ENCODE results near the gene ABCA5. TPM values are rescaled to one million over a fixed set of nuclear protein-coding genes. Genes with fewer than 3 reads are reported as not detected.
A peak's percentile ranks its signal among the peaks of the same experiment; 100 is the strongest.

ABCA5 gene
- polyA plus RNA-seq, 1 of the 3 experiments (the other 2 are of a cell fraction): 2.0 TPM

- Histone ChIP-seq H3K4me1 (ENCODE audit: control insufficient read depth in 1 of 2, insufficient read depth in 2 of 2, low read depth in 1 of 2, low read length in 1 of 2) (no peaks in the 10 kb centered on the region), H2AFZ (ENCODE audit: low read depth) (no peak overlapping the region), H3K9ac (no peak overlapping the region), H3K4me2 (no peak overlapping the region), H3K9me3 (peaks cover 8% of the 10 kb centered on the region; the same call in 1 of the 2 replicates), H3K79me2 (ENCODE audit: insufficient read depth) (no peaks in the 10 kb centered on the region), H3K27me3 (ENCODE audit: insufficient read depth) (no peaks in the 10 kb centered on the region), H4K20me1 (ENCODE audit: insufficient read depth) (no peaks in the 10 kb centered on the region), H3K36me3 (replicated peaks in 1 of 2; ENCODE audit: control insufficient read depth in 1 of 2, insufficient read depth in 2 of 2, low read length in 1 of 2) (no peaks in the 10 kb centered on the region), H3K27ac (ENCODE audit: low read depth in 2 of 2, low read length in 1 of 2) (no peak overlapping the region), H3K9me2 (no peaks in the 10 kb centered on the region), H3K4me3 (ENCODE audit: low read depth in 2 of 2, low read length in 1 of 2) (no peak overlapping the region; a peak in 1 of 4 replicates), H3F3A (replicated peaks; ENCODE audit: insufficient read depth) (no peaks in the 10 kb centered on the region)
- peak; percentile 61 for DNase-seq
- ChIA-PET CTCF (interaction anchor here (0.6 to 6.2 kb wide), 25 partner anchors 9 to 993 kb away, joined by 3 to 71 read pairs (median 3); no protein-coding TSS in a partner anchor), POLR2A (no interaction called here)
- WGBS (ENCODE audit: low lambda C conversion rate): 7% methylated on average over 1 of the region's 1 CpG
- no peak for TF ChIP-seq MXI1 (IDR thresholded peaks at IDR 0.05; ENCODE audit: low read depth, low read length)
- TF ChIP-seq PBX3 (IDR thresholded peaks at IDR 0.05): peak; percentile 30; the same call in 1 of the 2 replicates
- peak; percentile 94 for TF ChIP-seq SMC3 (IDR thresholded peaks at IDR 0.05; ENCODE audit: low read depth, low read length)
- peak; percentile 98 for TF ChIP-seq CTCF (IDR thresholded peaks at IDR 0.05)
- TF ChIP-seq NRF1 (IDR thresholded peaks at IDR 0.05; ENCODE audit: low read depth, low read length): 0 out of 2 replicates have a peak, but pooled peaks have one; percentile 5
- no peak for TF ChIP-seq FOXJ3 (CRISPR knock-in tag; IDR thresholded peaks at IDR 0.05)
- TF ChIP-seq RAD21 (IDR thresholded peaks at IDR 0.05; ENCODE audit: low read length): peak; percentile 97
Measured at GRCh38 chr17:69235338-69236058, 91.4 kb downstream of the ABCA5 start.

DNA sequence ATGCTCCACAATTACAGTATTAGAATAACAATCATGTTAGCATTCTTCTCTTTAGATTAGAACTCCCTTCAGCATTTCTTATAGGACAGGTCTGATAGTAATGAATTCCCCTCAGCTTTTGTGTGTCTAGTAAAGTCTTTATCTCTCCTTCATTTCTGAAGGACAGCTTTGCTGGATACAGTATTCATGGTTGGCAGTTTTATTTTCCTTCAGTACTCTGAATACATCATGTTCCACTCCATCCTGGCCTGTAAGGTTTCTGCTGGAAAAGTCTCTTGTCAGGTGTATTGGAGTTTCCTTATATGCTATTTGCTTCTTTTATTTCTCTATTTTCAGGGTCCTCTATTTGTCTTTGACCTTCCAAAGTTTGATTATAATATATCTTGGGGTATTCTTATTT lies 94.3 kb downstream of the ABCA5 start:
- no peaks in the 10 kb centered on the region for H3K36me3 ChIP-seq (replicated peaks in 1 of 2; ENCODE audit: control insufficient read depth in 1 of 2, insufficient read depth in 2 of 2, low read length in 1 of 2)
- H3K4me2 ChIP-seq: no peak overlapping the region
- H3K9ac ChIP-seq: no peak overlapping the region
- ChIA-PET CTCF (interaction anchor here (1.3 to 6.2 kb wide), 4 partner anchors 15 to 461 kb away, joined by 3 to 71 read pairs (median 36); no protein-coding TSS in a partner anchor), POLR2A (no interaction called here)
- no peak for DNase-seq
- no peak overlapping the region for H2AFZ ChIP-seq (ENCODE audit: low read depth)
- H3K4me1 ChIP-seq (ENCODE audit: control insufficient read depth in 1 of 2, insufficient read depth in 2 of 2, low read depth in 1 of 2, low read length in 1 of 2): no peaks in the 10 kb centered on the region
- no peaks in the 10 kb centered on the region for H3K79me2 ChIP-seq (ENCODE audit: insufficient read depth)
- no peak overlapping the region for H3K27ac ChIP-seq (ENCODE audit: low read depth in 2 of 2, low read length in 1 of 2)
- H3F3A ChIP-seq (replicated peaks; ENCODE audit: insufficient read depth): no peaks in the 10 kb centered on the region
- H4K20me1 ChIP-seq (ENCODE audit: insufficient read depth): no peaks in the 10 kb centered on the region
- H3K27me3 ChIP-seq (ENCODE audit: insufficient read depth): no peaks in the 10 kb centered on the region
- H3K4me3 ChIP-seq (ENCODE audit: low read depth in 2 of 2, low read length in 1 of 2): no peak overlapping the region
- TF ChIP-seq EP300 (IDR thresholded peaks at IDR 0.05; ENCODE audit: borderline replicate concordance in 1 of 2, low read depth in 1 of 2, low read length in 1 of 2) (no peak), YY1 (IDR thresholded peaks at IDR 0.05; ENCODE audit: low read depth) (no peak), CTCF (IDR thresholded peaks at IDR 0.05) (no peak), USF1 (IDR thresholded peaks at IDR 0.05; ENCODE audit: borderline replicate concordance, low read depth) (no peak), RFX5 (IDR thresholded peaks at IDR 0.05; ENCODE audit: low read length) (no peak), SMC3 (IDR thresholded peaks at IDR 0.05; ENCODE audit: low read depth, low read length) (no peak), MEF2A (IDR thresholded peaks at IDR 0.05; ENCODE audit: borderline replicate concordance, low read depth) (no peak), TCF12 (IDR thresholded peaks at IDR 0.05) (no peak), CHD2 (IDR thresholded peaks at IDR 0.05; ENCODE audit: low read length, partially characterized antibody) (no peak), JUND (IDR thresholded peaks at IDR 0.05) (no peak), FOXJ3 (CRISPR knock-in tag; IDR thresholded peaks at IDR 0.05) (no peak), RXRA (IDR thresholded peaks at IDR 0.05; ENCODE audit: borderline replicate concordance, low read depth) (no peak), RCOR1 (IDR thresholded peaks at IDR 0.05; ENCODE audit: low read length) (no peak)
- TF ChIP-seq, protein P1, sequence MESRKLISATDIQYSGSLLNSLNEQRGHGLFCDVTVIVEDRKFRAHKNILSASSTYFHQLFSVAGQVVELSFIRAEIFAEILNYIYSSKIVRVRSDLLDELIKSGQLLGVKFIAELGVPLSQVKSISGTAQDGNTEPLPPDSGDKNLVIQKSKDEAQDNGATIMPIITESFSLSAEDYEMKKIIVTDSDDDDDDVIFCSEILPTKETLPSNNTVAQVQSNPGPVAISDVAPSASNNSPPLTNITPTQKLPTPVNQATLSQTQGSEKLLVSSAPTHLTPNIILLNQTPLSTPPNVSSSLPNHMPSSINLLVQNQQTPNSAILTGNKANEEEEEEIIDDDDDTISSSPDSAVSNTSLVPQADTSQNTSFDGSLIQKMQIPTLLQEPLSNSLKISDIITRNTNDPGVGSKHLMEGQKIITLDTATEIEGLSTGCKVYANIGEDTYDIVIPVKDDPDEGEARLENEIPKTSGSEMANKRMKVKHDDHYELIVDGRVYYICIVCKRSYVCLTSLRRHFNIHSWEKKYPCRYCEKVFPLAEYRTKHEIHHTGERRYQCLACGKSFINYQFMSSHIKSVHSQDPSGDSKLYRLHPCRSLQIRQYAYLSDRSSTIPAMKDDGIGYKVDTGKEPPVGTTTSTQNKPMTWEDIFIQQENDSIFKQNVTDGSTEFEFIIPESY (IDR thresholded peaks at IDR 0.05; ENCODE audit: borderline replicate concordance, low read depth): no peak
- H3K9me3 ChIP-seq: peaks cover 8% of the 10 kb centered on the region; the same call in 1 of the 2 replicates
- no peaks in the 10 kb centered on the region for H3K9me2 ChIP-seq

All from SK-N-SH (cell line).